Glomerular visceral epithelial cell (primary cell): ENCODE measurements around the gene BMERB1.

Source experiments
- DNase-seq: peaks from one replicate; pipeline ENCODE4 v3.0.0-alpha.2; 2016; ENCODE audit errors: extremely low spot score

BMERB1 gene

DNA sequence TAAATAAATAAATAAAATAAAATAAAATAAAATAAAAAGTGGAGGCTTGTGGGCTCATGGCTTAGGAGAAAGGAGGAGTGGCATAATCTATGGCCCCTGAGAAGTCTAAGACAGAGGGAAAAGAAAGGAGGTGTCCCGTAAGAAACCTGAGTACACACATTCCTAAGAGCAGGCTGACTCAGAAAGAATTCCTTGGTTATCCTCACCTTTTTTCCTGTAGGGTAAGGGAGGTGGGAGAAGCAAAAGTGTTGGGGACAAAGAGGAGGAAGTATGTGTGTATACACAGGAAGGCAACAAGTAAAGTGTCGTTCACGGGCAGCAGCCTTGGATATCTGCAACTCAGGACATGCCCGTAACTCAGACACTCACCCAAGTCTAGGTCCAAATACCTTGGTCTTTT lies 179.3 kb downstream of the BMERB1 start:
- DNase-seq = peak; percentile 26

DNA sequence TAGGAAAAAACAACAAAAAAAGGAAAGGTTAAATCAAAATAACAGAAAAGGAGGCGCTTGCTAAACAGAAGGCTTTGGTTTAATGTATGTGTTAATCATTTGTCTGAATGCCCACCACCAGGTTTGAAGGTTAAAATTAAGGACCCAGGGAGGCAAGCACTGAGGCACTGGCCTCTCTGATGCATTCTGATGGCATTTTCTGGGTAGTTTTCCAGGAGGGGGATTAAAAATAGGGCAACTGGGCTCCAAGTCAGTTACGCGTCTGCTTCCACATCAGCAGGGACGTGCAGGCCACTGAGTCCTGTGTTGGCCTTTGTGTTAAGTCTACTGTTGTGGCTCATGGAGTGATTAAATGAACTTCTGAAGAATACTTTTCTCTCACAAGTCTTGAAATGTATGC lies 181.6 kb downstream of the BMERB1 start:
- no peak for DNase-seq

DNA sequence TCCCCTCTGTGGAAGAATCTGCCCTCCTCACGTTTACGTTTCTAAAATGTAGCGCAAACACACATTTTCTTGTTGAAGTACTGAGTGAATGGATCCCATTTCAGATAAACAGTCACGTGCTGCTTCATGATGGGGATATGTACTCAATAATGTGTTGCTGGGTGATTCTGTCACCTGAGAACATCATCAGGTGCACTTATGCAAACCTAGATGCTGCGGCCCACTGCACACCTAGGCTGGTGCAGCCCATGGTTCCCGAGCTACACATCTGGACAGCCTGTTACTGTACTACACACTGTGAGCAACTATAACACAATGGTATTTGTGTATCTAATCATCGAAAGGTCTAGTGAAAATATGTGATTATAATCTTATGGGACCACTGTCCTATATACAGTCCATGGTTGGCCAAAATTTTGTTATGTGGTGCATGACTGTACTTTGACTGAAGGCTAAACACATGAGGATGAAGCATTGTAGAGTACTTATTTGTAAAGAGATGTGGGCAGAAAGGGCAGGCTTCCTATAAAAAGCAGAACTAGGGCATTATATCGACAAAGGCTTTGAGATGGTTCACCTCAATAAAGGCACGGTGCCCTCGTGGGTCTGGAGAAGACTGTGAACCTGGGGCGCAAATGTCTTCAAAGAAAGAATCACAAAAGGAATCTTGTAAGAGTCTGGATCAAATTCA lies 182.2 kb downstream of the BMERB1 start:
- DNase-seq = no peak

DNA sequence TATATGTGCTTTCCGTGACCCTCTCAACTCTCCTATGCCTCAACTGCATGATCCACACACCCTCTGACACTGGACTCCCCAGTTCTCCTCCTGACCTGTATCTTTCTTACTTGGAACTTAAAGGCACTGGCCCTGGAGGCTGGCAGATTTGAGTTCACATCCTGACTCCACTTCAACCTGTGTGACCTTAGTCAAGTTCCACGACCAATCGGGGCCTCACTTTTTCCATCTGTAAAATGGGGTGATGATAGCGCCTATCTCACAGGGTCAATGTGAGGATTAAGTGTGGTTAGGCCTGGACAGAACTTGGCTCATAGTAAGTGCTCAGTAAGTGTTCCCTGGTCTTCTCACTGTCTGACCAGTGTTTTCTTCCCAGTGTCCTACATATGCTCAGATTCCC lies 183.5 kb downstream of the BMERB1 start:
- no peak for DNase-seq

GRCh38 chr16:15618392-15618791 lies 184.0 kb downstream of the BMERB1 start:
- DNase-seq = peak; percentile 86

DNA sequence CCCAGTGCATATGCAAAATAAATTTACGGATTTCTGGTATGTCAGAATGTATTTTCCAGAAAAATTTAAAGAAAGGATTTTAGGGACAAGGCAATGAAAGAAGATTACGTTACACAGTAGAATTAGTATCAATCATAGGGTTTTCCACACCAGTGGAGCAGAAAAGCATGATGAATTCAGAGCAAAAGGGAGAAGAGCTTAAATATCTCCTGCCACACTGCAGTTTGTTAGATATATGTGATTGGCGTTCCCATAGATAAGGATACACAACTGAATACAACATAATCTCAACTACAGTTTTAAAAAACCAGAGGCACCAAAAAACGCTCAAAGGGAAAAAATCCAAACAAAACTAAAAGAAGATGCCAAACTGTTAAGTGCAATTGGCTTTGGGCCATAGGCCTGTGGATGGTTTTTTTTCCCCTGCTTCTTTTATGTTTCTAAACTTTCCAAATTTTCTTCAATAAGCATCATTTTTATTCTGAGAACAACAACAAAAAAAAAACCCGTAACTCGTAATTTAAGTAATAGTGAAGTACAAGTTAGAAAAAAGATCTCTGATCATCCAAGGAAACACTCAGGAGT lies 186.3 kb downstream of the BMERB1 start:
- DNase-seq = peak; percentile 16

DNA sequence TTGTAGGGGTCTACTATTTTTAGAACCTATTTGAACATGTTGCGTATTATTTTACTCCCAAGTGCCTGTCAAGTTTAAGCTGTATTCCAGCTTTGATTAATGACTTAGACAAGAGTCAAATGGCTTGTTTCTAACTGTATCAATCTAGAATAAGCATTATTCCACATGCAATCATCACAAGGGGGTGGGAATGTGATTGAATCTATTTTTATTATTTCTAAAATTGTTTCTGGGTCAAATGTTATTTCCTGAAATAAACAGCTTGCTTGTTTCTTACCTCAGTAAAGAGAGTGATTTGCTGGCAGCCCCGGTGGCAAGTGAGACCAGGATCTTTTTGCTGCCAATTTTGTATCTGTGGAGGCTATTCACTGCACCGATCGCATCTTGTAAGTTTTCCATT lies 187.1 kb downstream of the BMERB1 start:
- DNase-seq = no peak

- no peak for DNase-seq
These were observed 187.5 kb downstream of the BMERB1 start for GRCh38 chr16:15621889-15622288.

DNA sequence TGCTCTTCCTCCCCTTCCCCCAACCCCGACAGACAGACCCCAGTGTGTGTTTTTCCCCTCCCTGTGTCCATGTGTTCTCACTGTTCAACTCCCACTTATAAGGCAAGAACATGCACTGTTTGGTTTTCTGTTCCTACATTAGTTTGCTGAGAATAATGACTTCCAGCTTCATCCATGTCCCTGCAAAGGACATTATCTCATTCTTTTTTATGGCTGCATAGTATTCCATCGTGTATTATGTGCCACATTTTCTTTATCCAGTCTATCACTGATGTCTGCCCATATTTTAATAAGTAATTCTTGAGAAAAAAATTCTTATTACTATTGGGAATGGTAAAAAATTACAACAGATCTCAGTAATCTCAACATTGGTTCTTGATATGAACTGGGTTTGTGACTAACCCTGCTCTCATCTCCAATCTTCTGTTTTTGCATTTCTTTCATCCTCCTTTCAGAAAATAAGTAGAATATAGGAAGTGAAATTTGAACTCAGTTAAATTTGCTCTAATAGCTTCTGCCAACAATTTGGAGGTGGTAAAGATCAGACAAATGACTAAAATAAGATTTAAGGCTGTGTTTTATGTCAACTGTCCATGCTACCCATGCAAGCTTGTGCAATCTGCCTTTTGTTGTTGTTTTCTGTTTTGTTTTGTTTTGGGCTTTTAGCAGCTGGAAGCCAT lies 197.5 kb downstream of the BMERB1 start:
- DNase-seq = no peak

- no peak for DNase-seq
These were observed 201.5 kb downstream of the BMERB1 start for GRCh38 chr16:15635926-15636325.

DNA sequence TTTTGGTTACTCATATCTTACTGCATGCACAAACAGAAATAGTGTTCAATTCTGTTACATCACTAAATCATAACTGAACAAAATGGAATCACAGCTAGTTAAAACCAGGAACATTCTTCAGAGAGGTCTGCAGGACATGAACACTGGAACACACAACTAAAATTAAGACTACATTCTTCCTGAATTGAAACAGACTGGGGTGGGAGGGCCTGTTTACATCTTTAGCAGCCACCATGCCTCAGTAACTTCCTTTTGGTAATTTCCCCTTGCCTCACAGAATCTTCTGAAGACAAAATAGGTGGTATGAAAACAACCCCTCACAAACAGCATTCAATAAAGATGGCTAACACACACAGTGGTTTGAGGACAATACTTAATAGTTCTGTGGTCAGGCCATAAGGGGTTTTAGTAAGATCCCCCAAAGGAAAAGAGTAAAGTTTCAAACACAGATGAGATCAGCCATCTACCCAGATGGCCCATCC lies 202.0 kb downstream of the BMERB1 start:
- no peak for DNase-seq
